ENCODE results near the gene ARSB. TPM values are rescaled to one million over a fixed set of nuclear protein-coding genes. Genes with fewer than 3 reads are reported as not detected.

ARSB gene
- total and polyA plus RNA-seq, 9 of the 15 experiments (the other 6 are each of a cell fraction or from before 2014, with no cell fraction given): 0.52 to 4.6 (median 2.4) TPM

DNA sequence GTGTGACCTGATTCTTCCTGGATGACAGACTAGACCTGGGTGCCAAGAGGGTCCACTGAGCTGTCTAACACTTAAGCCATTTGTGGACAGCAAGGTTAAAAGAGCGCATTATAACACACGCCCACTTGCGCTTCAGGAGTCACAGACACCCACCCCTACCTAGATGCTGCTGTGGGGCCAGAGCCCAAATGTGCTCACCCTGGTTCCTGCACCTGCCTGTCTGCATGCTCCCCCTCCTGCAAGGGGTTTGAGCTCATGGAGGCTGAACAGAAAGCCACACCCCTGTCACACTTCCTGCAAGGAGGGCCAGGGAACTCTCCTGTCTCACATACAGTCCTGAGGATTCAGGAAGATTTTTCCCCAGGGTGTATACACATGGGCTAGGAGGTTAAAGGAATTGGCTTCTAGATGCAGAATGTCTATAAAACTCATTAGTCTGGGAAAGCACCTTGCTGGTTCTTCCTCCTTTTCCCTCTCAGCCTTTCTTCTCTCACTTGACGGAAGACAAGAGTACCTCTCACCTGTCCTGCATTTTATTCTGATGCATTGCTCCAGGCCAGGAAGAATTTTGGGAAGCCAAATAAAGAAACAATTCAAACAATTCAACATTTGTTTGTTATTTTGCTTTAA lies 249.2 kb downstream of the ARSB start (continued):
- TF ChIP-seq THAP7 (CRISPR knock-in tag; IDR thresholded peaks at IDR 0.05): no peak

- WGBS (ENCODE audit: insufficient coverage, low coverage, missing lambda C conversion rate): 4% methylated on average over 2 of the region's 2 CpGs
- Histone ChIP-seq H3K9me3 (replicated peaks; ENCODE audit: control insufficient read depth, insufficient read depth, low read depth, low read length) (no peaks in the 10 kb centered on the region; the same call in 1 of the 2 replicates), H3K4me3 (no peak overlapping the region), H2AFZ (ENCODE audit: low read depth, low read length) (no peak overlapping the region), H3K4me1 (replicated peaks in 1 of 2; ENCODE audit: control insufficient read depth in 2 of 2, insufficient read depth in 2 of 2, low read length in 2 of 2) (no peaks in the 10 kb centered on the region), H3K79me2 (ENCODE audit: control insufficient read depth, insufficient read depth, low read length) (no peaks in the 10 kb centered on the region), H3K4me2 (ENCODE audit: insufficient read depth, low read length) (no peak overlapping the region), H3K36me3 (ENCODE audit: control insufficient read depth, insufficient read depth, low read length) (no peaks in the 10 kb centered on the region), H3K9ac (ENCODE audit: insufficient read depth in 1 of 2, low read depth in 2 of 2, low read length in 2 of 2) (no peak overlapping the region), H4K20me1 (replicated peaks; ENCODE audit: control insufficient read depth, insufficient read depth, low read length) (no peaks in the 10 kb centered on the region), H3K27ac (ENCODE audit: extremely low read depth, low read depth, low read length) (no peak overlapping the region), H3K27me3 (ENCODE audit: control insufficient read depth in 2 of 2, insufficient read depth in 2 of 2, low read length in 2 of 2) (0 out of 5 replicates have a peak, but pooled peaks cover 0 to 4% of the 10 kb centered on the region in 2 experiments), H3K9me1 (ENCODE audit: control insufficient read depth, insufficient read depth, low read length) (no peaks in the 10 kb centered on the region)
- TF ChIP-seq ZNF512 (tag; IDR thresholded peaks at IDR 0.05) (no peak), KLF13 (tag; IDR thresholded peaks at IDR 0.05; ENCODE audit: borderline replicate concordance, low read depth) (no peak), STAG1 (CRISPR knock-in tag; IDR thresholded peaks at IDR 0.05; ENCODE audit: borderline replicate concordance) (no peak), SIN3B (IDR thresholded peaks at IDR 0.05; ENCODE audit: low read depth) (no peak), ZNF780A (CRISPR knock-in tag; IDR thresholded peaks at IDR 0.05) (no peak), KDM2B (CRISPR knock-in tag; IDR thresholded peaks at IDR 0.05) (no peak), ZNF551 (CRISPR knock-in tag; IDR thresholded peaks at IDR 0.05) (no peak), ZFP30 (CRISPR knock-in tag; IDR thresholded peaks at IDR 0.05; ENCODE audit: borderline replicate concordance) (no peak), ZNF263 (CRISPR knock-in tag; IDR thresholded peaks at IDR 0.05; ENCODE audit: borderline replicate concordance) (no peak)
- TF ChIP-seq, protein P1, sequence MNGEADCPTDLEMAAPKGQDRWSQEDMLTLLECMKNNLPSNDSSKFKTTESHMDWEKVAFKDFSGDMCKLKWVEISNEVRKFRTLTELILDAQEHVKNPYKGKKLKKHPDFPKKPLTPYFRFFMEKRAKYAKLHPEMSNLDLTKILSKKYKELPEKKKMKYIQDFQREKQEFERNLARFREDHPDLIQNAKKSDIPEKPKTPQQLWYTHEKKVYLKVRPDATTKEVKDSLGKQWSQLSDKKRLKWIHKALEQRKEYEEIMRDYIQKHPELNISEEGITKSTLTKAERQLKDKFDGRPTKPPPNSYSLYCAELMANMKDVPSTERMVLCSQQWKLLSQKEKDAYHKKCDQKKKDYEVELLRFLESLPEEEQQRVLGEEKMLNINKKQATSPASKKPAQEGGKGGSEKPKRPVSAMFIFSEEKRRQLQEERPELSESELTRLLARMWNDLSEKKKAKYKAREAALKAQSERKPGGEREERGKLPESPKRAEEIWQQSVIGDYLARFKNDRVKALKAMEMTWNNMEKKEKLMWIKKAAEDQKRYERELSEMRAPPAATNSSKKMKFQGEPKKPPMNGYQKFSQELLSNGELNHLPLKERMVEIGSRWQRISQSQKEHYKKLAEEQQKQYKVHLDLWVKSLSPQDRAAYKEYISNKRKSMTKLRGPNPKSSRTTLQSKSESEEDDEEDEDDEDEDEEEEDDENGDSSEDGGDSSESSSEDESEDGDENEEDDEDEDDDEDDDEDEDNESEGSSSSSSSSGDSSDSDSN (IDR thresholded peaks at IDR 0.05; ENCODE audit: borderline replicate concordance in 1 of 2, low read depth in 2 of 2, low read length in 2 of 2): no peak
- TF ChIP-seq, protein P2, sequence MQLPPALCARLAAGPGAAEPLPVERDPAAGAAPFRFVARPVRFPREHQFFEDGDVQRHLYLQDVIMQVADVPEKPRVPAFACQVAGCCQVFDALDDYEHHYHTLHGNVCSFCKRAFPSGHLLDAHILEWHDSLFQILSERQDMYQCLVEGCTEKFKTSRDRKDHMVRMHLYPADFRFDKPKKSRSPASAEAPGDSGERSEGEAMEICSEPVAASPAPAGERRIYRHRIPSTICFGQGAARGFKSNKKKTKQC (CRISPR knock-in tag; IDR thresholded peaks at IDR 0.05): no peak
- ATAC-seq: no peak
- in situ Hi-C loops (cut with MboI): no loop called here
- no TSS peak for BruUV-seq (replicated peaks)
- intact Hi-C loops (cut with micrococcal nuclease): no loop called here
- ChIA-PET CTCF (ENCODE audit: low intra/inter-chr PET ratio) (no interaction called here), POLR2A (no interaction called here)
- no peak for FAIRE-seq
- no peak for DNase-seq (ENCODE audit: extremely low read depth in 1 of 4, low spot score in 3 of 4)
Measured at GRCh38 chr5:78734950-78735349, 250.2 kb downstream of the ARSB start.

All from K562 (cell line).